ENCODE results near the gene ZNF519.
"Not testable (repeated sequence)": the region's sequence is repeated elsewhere in the genome, so short reads cannot be mapped to it uniquely, and the experiment has no call there.

Gene ZNF519

GRCh38 chr18:14162915-14163314, 30.7 kb upstream of the ZNF519 start:
- H3K36me3 ChIP-seq (replicated peaks); H3K9me3 ChIP-seq; in situ Hi-C loops (cut with MboI; ENCODE audit: low sequenced_read_pairs); DNase-seq (ENCODE audit: low spot score in 2 of 2); H3K4me3 ChIP-seq; H3K4me1 ChIP-seq; H3K27me3 ChIP-seq (ENCODE audit: low read depth): not testable (repeated sequence)

GRCh38 chr18:14151564-14152113, 19.4 kb upstream of the ZNF519 start:
- H3K27me3 ChIP-seq (ENCODE audit: low read depth); H3K4me1 ChIP-seq; H3K9me3 ChIP-seq; H3K36me3 ChIP-seq (replicated peaks); DNase-seq (ENCODE audit: low spot score in 2 of 2); in situ Hi-C loops (cut with MboI; ENCODE audit: low sequenced_read_pairs); H3K4me3 ChIP-seq: not testable (repeated sequence)

- H3K9me3 ChIP-seq; H3K36me3 ChIP-seq (replicated peaks); DNase-seq (ENCODE audit: low spot score in 2 of 2); H3K4me3 ChIP-seq; H3K4me1 ChIP-seq; in situ Hi-C loops (cut with MboI; ENCODE audit: low sequenced_read_pairs); H3K27me3 ChIP-seq (ENCODE audit: low read depth): not testable (repeated sequence)
Measured at GRCh38 chr18:14150766-14151165, 18.5 kb upstream of the ZNF519 start.

- H3K4me1 ChIP-seq; H3K4me3 ChIP-seq; H3K27me3 ChIP-seq (ENCODE audit: low read depth); in situ Hi-C loops (cut with MboI; ENCODE audit: low sequenced_read_pairs); H3K36me3 ChIP-seq (replicated peaks); H3K9me3 ChIP-seq; DNase-seq (ENCODE audit: low spot score in 2 of 2): not testable (repeated sequence)
Measured at GRCh38 chr18:14149916-14150420, 17.7 kb upstream of the ZNF519 start.

- not testable (repeated sequence) for H3K4me1 ChIP-seq
Measured at GRCh38 chr18:14149121-14149850, 17.1 kb upstream of the ZNF519 start.

GRCh38 chr18:14147935-14148865, 16.0 kb upstream of the ZNF519 start:
- DNase-seq (ENCODE audit: low spot score in 2 of 2); H3K27me3 ChIP-seq (ENCODE audit: low read depth); H3K4me3 ChIP-seq; H3K36me3 ChIP-seq (replicated peaks); H3K4me1 ChIP-seq; in situ Hi-C loops (cut with MboI; ENCODE audit: low sequenced_read_pairs); H3K9me3 ChIP-seq: not testable (repeated sequence)

More at GRCh38 chr18:14149121-14149850, 17.1 kb upstream of the ZNF519 start:
- in situ Hi-C loops (cut with MboI; ENCODE audit: low sequenced_read_pairs); H3K4me3 ChIP-seq; H3K9me3 ChIP-seq; H3K27me3 ChIP-seq (ENCODE audit: low read depth); H3K36me3 ChIP-seq (replicated peaks); DNase-seq (ENCODE audit: low spot score in 2 of 2): not testable (repeated sequence)

GRCh38 chr18:14146771-14147170, 14.5 kb upstream of the ZNF519 start:
- H3K4me1 ChIP-seq; in situ Hi-C loops (cut with MboI; ENCODE audit: low sequenced_read_pairs); DNase-seq (ENCODE audit: low spot score in 2 of 2); H3K36me3 ChIP-seq (replicated peaks); H3K9me3 ChIP-seq; H3K27me3 ChIP-seq (ENCODE audit: low read depth); H3K4me3 ChIP-seq: not testable (repeated sequence)

- H3K27me3 ChIP-seq (ENCODE audit: low read depth); H3K9me3 ChIP-seq; H3K4me1 ChIP-seq; H3K36me3 ChIP-seq (replicated peaks); H3K4me3 ChIP-seq; DNase-seq (ENCODE audit: low spot score in 2 of 2); in situ Hi-C loops (cut with MboI; ENCODE audit: low sequenced_read_pairs): not testable (repeated sequence)
Measured at GRCh38 chr18:14145581-14146338, 13.5 kb upstream of the ZNF519 start.

GRCh38 chr18:14145021-14145420, 12.8 kb upstream of the ZNF519 start:
- DNase-seq (ENCODE audit: low spot score in 2 of 2); H3K27me3 ChIP-seq (ENCODE audit: low read depth); H3K4me3 ChIP-seq; H3K4me1 ChIP-seq; H3K9me3 ChIP-seq; in situ Hi-C loops (cut with MboI; ENCODE audit: low sequenced_read_pairs); H3K36me3 ChIP-seq (replicated peaks): not testable (repeated sequence)

GRCh38 chr18:14144628-14144895, 12.3 kb upstream of the ZNF519 start:
- no peaks in the 10 kb centered on the region for H3K36me3 ChIP-seq (replicated peaks)
- DNase-seq (ENCODE audit: low spot score in 2 of 2): no peak
- H3K4me1 ChIP-seq: no peaks in the 10 kb centered on the region
- no peaks in the 10 kb centered on the region for H3K27me3 ChIP-seq (ENCODE audit: low read depth)
- no peaks in the 10 kb centered on the region for H3K9me3 ChIP-seq
- no peak overlapping the region for H3K4me3 ChIP-seq
- in situ Hi-C loops (cut with MboI; ENCODE audit: low sequenced_read_pairs): no loop called here

- DNase-seq (ENCODE audit: low spot score in 2 of 2); H3K9me3 ChIP-seq; H3K4me1 ChIP-seq; H3K4me3 ChIP-seq; in situ Hi-C loops (cut with MboI; ENCODE audit: low sequenced_read_pairs); H3K27me3 ChIP-seq (ENCODE audit: low read depth); H3K36me3 ChIP-seq (replicated peaks): not testable (repeated sequence)
Measured at GRCh38 chr18:14143871-14144627, 11.8 kb upstream of the ZNF519 start.

GRCh38 chr18:14143396-14143795, 11.2 kb upstream of the ZNF519 start:
- in situ Hi-C loops (cut with MboI; ENCODE audit: low sequenced_read_pairs); H3K36me3 ChIP-seq (replicated peaks); DNase-seq (ENCODE audit: low spot score in 2 of 2); H3K4me1 ChIP-seq; H3K9me3 ChIP-seq; H3K27me3 ChIP-seq (ENCODE audit: low read depth); H3K4me3 ChIP-seq: not testable (repeated sequence)

GRCh38 chr18:14142177-14142576, 9.9 kb upstream of the ZNF519 start:
- H3K9me3 ChIP-seq; H3K36me3 ChIP-seq (replicated peaks); H3K4me1 ChIP-seq; in situ Hi-C loops (cut with MboI; ENCODE audit: low sequenced_read_pairs); DNase-seq (ENCODE audit: low spot score in 2 of 2); H3K4me3 ChIP-seq; H3K27me3 ChIP-seq (ENCODE audit: low read depth): not testable (repeated sequence)

Data from HAP-1 (cell line).